Measurements from ENCODE around the gene HJV.

- TF ChIP-seq EZH2 (IDR thresholded peaks at IDR 0.05) (no peak), POLR2AphosphoS5 (IDR thresholded peaks at IDR 0.05; ENCODE audit: borderline replicate concordance, low read depth, low read length) (no peak), FOXP2 (optimal IDR thresholded peaks at IDR 0.05; ENCODE audit: control extremely low read depth, extremely low read length, insufficient read depth) (no peak)
These were observed 35.8 kb downstream of the HJV start for GRCh38 chr1:145985502-145986439.
